ENCODE data around the gene CADPS2. TPM values are rescaled to one million over a fixed set of nuclear protein-coding genes. Genes with fewer than 3 reads are reported as not detected.

The CADPS2 gene
- total RNA-seq, 5 donors from 2014 or later (not counting 1 experiment from before 2014, with no cell fraction given), result 0.15 to 0.28 (median 0.16) TPM; not detected in 2

DNA sequence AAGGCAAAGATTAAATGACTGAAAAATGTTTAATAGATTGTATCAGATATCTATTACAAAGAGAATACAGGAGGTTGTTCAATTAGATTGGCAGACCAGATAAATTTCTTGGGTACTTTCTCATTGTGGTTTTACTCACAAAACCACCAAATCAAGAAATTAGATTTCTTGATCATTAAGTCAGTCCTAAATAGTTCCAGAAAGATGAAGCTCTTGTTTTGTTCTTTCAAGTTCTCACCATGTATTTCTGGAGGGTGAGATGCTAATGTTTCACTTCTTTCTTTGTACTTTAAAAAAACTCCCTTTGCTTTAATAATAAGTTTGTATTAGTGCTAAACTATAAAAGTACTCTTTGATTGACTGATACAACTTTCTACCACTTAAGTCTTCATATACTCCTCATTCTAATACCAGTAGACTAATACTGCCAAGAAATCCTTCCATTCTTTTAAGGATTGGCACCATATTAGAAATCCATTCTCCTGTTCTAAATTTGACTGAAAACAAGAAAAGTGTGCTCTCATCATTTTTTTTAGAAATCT, 256.8 kb downstream of the CADPS2 start:
- Mint-ChIP-seq H3K4me3 (no peak overlapping the region), H3K9me3 (peaks cover 0 to 18% (median 15%) of the 10 kb centered on the region in 3 donors), H3K36me3 (no peaks in the 10 kb centered on the region), H3K27ac (no peak overlapping the region), H3K27me3 (no peaks in the 10 kb centered on the region), H3K4me1 (no peaks in the 10 kb centered on the region)
- ChIA-PET POLR2A (no interaction called here), CTCF (no interaction called here)
- DNase-seq, result no peak
- H3K9me3 ChIP-seq, result no peaks in the 10 kb centered on the region
- no peaks in the 10 kb centered on the region for H3K27me3 ChIP-seq (replicated peaks in 1 of 2; ENCODE audit: control insufficient read depth in 2 of 2, extremely low read depth in 1 of 2, insufficient read depth in 2 of 2, low read length in 1 of 2)
- ATAC-seq (replicated peaks in 1 of 4), result no peak
- no peak overlapping the region for H3K27ac ChIP-seq (ENCODE audit: low read length)
- no peaks in the 10 kb centered on the region for H3K36me3 ChIP-seq (ENCODE audit: control insufficient read depth in 2 of 2, extremely low read depth in 1 of 2, insufficient read depth in 1 of 2, low read length in 1 of 2)
- H3K4me1 ChIP-seq (ENCODE audit: control insufficient read depth in 1 of 2, extremely low read depth in 1 of 2, insufficient read depth in 2 of 2, low read length in 2 of 2), result no peaks in the 10 kb centered on the region
- H3K4me3 ChIP-seq (ENCODE audit: control insufficient read depth in 1 of 2, extremely low read depth in 1 of 2, low read length in 1 of 2), result no peak overlapping the region

DNA sequence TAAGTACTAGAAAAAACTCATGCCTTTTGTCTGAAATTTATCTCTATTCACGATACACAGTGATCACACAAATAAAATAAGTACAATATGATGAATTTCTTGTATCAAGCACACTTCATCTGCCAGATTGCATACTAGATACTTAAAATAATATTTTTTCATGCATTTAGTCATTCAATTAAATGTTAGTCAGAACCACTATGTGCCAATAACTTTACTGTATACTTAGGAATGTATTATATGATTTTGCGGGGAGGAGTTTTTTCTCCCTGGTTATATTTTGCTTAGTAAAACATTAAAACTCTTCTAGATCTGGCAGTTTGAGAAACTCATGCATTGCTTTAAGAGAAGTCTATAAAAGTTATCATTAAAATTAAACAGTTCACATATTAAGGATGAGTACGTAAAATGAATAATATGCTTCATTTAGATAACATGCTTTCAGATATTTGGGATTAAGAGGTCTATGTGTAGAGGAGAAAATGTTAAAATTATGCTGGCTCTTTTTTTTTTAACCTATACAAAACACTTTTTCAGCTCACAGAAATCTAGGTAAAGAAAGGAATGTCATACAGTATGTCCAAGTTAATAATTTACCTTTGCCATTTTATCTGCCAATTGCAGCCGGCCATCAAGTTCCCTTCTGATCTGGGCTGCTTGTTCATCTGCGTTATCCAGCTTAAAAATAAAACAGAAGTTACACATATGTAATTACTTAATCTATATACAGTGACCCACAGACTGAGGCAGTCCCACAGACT, 257.4 kb downstream of the CADPS2 start:
- Mint-ChIP-seq H3K27ac (no peak overlapping the region), H3K27me3 (no peaks in the 10 kb centered on the region), H3K36me3 (no peaks in the 10 kb centered on the region), H3K4me1 (no peaks in the 10 kb centered on the region), H3K4me3 (no peak overlapping the region), H3K9me3 (peaks cover 0 to 17% (median 13%) of the 10 kb centered on the region in 3 donors)
- Histone ChIP-seq H3K4me3 (ENCODE audit: control insufficient read depth in 1 of 2, extremely low read depth in 1 of 2, low read length in 1 of 2) (no peak overlapping the region), H3K27me3 (replicated peaks in 1 of 2; ENCODE audit: control insufficient read depth in 2 of 2, extremely low read depth in 1 of 2, insufficient read depth in 2 of 2, low read length in 1 of 2) (no peaks in the 10 kb centered on the region), H3K27ac (ENCODE audit: low read length) (no peak overlapping the region), H3K9me3 (no peaks in the 10 kb centered on the region), H3K4me1 (ENCODE audit: control insufficient read depth in 1 of 2, extremely low read depth in 1 of 2, insufficient read depth in 2 of 2, low read length in 2 of 2) (no peaks in the 10 kb centered on the region), H3K36me3 (ENCODE audit: control insufficient read depth in 2 of 2, extremely low read depth in 1 of 2, insufficient read depth in 1 of 2, low read length in 1 of 2) (no peaks in the 10 kb centered on the region)
- POLR2A ChIA-PET, result no interaction called here
- WGBS (ENCODE audit: insufficient coverage), result no CpG with 5 or more reads among the region's 5 CpGs
- no peak for DNase-seq
- CTCF ChIA-PET, result no interaction called here
- ATAC-seq (replicated peaks in 1 of 4), result no peak

DNA sequence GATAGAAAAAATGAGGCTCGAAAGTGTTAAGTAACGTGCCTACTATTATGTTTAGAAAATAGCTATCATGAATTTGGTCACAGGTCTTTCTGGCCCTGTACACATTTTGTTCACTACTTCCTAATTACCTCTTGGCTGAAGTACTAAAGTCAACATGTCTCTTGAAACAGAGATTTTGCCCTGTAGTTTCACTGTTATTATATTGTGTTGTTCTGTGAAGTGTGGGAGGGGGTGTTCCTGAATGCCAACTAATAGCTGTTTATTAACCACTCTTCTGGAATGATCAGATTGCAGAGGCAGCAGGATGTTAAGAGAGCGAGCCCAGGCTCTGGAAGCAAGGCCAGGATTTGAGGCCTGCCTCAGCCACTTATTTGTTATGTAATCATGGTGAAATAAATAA, 259.5 kb downstream of the CADPS2 start:
- Histone ChIP-seq H3K9me3 (no peaks in the 10 kb centered on the region), H3K27ac (ENCODE audit: low read length) (no peak overlapping the region), H3K4me3 (ENCODE audit: control insufficient read depth in 1 of 2, extremely low read depth in 1 of 2, low read length in 1 of 2) (no peak overlapping the region), H3K27me3 (replicated peaks in 1 of 2; ENCODE audit: control insufficient read depth in 2 of 2, extremely low read depth in 1 of 2, insufficient read depth in 2 of 2, low read length in 1 of 2) (no peaks in the 10 kb centered on the region), H3K4me1 (ENCODE audit: control insufficient read depth in 1 of 2, extremely low read depth in 1 of 2, insufficient read depth in 2 of 2, low read length in 2 of 2) (no peaks in the 10 kb centered on the region), H3K36me3 (ENCODE audit: control insufficient read depth in 2 of 2, extremely low read depth in 1 of 2, insufficient read depth in 1 of 2, low read length in 1 of 2) (no peaks in the 10 kb centered on the region)
- no CpG with 5 or more reads among the region's 3 CpGs for WGBS (ENCODE audit: insufficient coverage)
- Mint-ChIP-seq H3K27me3 (no peaks in the 10 kb centered on the region), H3K9me3 (peaks cover 0 to 8% (median 5%) of the 10 kb centered on the region in 3 donors), H3K4me3 (no peak overlapping the region), H3K4me1 (no peaks in the 10 kb centered on the region), H3K36me3 (no peaks in the 10 kb centered on the region), H3K27ac (no peak overlapping the region)
- ATAC-seq (replicated peaks in 1 of 4) (no peak), DNase-seq (no peak)
- ChIA-PET POLR2A (no interaction called here), CTCF (no interaction called here)

DNA sequence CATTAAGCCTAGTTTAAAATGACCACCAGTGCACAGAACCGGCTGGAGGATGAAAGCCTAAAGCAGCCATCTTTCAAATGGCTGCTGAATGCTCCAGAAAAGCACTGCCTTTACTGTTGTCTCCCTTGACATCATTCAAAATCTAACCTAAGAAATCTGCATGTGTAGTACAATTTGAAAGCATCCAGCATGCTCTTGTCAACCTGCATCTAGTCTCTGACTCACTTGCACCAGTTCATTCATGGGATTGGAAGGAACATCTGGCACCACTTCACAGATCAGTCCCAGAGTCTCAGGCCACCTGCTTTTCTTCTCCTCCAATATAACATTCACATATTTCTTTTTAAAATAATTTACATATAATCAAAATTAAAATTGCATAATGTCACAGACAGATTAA, 263.6 kb downstream of the CADPS2 start:
- POLR2A ChIA-PET, result no interaction called here
- Mint-ChIP-seq H3K36me3 (no peaks in the 10 kb centered on the region), H3K27me3 (no peaks in the 10 kb centered on the region), H3K4me1 (no peaks in the 10 kb centered on the region), H3K27ac (no peak overlapping the region), H3K9me3 (peaks cover 0 to 5% (median 5%) of the 10 kb centered on the region in 3 donors), H3K4me3 (no peak overlapping the region)
- DNase-seq, result no peak
- Histone ChIP-seq H3K4me1 (ENCODE audit: control insufficient read depth in 1 of 2, extremely low read depth in 1 of 2, insufficient read depth in 2 of 2, low read length in 2 of 2) (no peaks in the 10 kb centered on the region), H3K27ac (ENCODE audit: low read length) (no peak overlapping the region), H3K27me3 (replicated peaks in 1 of 2; ENCODE audit: control insufficient read depth in 2 of 2, extremely low read depth in 1 of 2, insufficient read depth in 2 of 2, low read length in 1 of 2) (no peaks in the 10 kb centered on the region), H3K36me3 (ENCODE audit: control insufficient read depth in 2 of 2, extremely low read depth in 1 of 2, insufficient read depth in 1 of 2, low read length in 1 of 2) (no peaks in the 10 kb centered on the region), H3K4me3 (ENCODE audit: control insufficient read depth in 1 of 2, extremely low read depth in 1 of 2, low read length in 1 of 2) (no peak overlapping the region), H3K9me3 (no peaks in the 10 kb centered on the region)
- CTCF ChIA-PET, result interaction anchor here in 1 of 2 donors (0.7 kb wide), 1 partner anchor 12 kb away, joined by 3 read pairs; no protein-coding TSS in a partner anchor
- no peak for ATAC-seq (replicated peaks in 1 of 4)
- WGBS (ENCODE audit: insufficient coverage), result no CpG with 5 or more reads among the region's 1 CpG

DNA sequence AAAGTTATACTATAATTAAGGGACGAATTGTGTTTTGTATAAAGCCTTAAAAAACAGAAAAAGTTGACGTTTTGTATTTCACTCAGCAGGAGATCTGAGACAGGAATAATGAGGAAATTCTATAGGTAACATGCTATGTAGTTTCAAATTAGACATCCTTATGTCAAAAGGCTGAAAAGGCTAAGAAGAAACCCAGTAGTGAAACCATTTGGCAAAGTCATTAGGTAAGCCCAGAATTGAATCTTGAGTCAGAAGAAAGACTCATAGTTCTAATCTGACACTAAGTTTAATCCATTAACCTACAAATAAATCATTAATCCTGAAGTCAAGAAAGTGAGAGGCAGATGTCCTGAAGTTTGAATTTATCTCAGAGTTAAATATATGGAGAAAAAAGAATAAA, 266.6 kb downstream of the CADPS2 start:
- no peak for ATAC-seq (replicated peaks in 1 of 4)
- DNase-seq, result no peak
- no peaks in the 10 kb centered on the region for H3K36me3 Mint-ChIP-seq
- no peaks in the 10 kb centered on the region for H3K4me1 ChIP-seq (ENCODE audit: control insufficient read depth in 1 of 2, extremely low read depth in 1 of 2, insufficient read depth in 2 of 2, low read length in 2 of 2)
- H3K4me3 ChIP-seq (ENCODE audit: control insufficient read depth in 1 of 2, extremely low read depth in 1 of 2, low read length in 1 of 2), result no peak overlapping the region
- no peaks in the 10 kb centered on the region for H3K27me3 Mint-ChIP-seq
- ChIA-PET POLR2A (no interaction called here), CTCF (no interaction called here)
- H3K27me3 ChIP-seq (replicated peaks in 1 of 2; ENCODE audit: control insufficient read depth in 2 of 2, extremely low read depth in 1 of 2, insufficient read depth in 2 of 2, low read length in 1 of 2), result no peaks in the 10 kb centered on the region
- no peak overlapping the region for H3K27ac Mint-ChIP-seq
- H3K9me3 Mint-ChIP-seq, result peaks cover 0 to 4% (median 2%) of the 10 kb centered on the region in 3 donors
- H3K27ac ChIP-seq (ENCODE audit: low read length), result no peak overlapping the region
- no peaks in the 10 kb centered on the region for H3K4me1 Mint-ChIP-seq
- H3K36me3 ChIP-seq (ENCODE audit: control insufficient read depth in 2 of 2, extremely low read depth in 1 of 2, insufficient read depth in 1 of 2, low read length in 1 of 2), result no peaks in the 10 kb centered on the region
- no peak overlapping the region for H3K4me3 Mint-ChIP-seq
- H3K9me3 ChIP-seq, result no peaks in the 10 kb centered on the region
- no CpG with 5 or more reads among the region's 2 CpGs for WGBS (ENCODE audit: insufficient coverage)

DNA sequence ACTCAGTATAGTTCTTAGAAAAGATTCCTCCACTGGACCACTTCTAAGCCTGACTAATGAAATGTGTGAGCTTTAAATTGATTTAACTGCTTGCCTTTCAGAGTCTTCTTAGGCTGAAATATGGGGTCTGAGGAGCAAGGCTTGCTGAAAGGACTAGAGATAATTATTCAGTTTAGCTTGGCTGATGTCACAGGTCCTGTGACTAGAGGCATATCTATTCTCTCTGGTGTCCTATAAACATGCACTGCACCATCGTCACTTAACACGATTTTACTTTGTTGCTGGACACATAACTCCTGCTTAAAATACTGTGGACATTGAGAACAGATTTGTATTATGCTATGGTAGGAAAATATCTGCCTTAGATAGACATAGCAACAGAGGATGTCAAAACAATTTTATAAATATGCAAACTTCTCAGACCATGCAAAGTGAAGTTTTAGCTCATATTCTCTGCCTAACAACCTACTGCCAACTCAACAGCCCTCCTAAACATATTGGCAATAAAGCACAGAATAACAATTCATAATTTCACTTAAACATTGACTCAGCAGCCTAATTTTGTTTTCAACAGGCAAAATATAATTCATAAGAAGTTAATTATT, 267.6 kb downstream of the CADPS2 start:
- no peak for ATAC-seq (replicated peaks in 1 of 4)
- WGBS (ENCODE audit: insufficient coverage), result no CpG with 5 or more reads among the region's 2 CpGs

More for the DNA sequence above, 267.6 kb downstream of the CADPS2 start:
- H3K27me3 ChIP-seq (replicated peaks in 1 of 2; ENCODE audit: control insufficient read depth in 2 of 2, extremely low read depth in 1 of 2, insufficient read depth in 2 of 2, low read length in 1 of 2), result no peaks in the 10 kb centered on the region
- H3K9me3 Mint-ChIP-seq, result peaks cover 0 to 2% (median 0%) of the 10 kb centered on the region in 3 donors
- H3K4me1 ChIP-seq (ENCODE audit: control insufficient read depth in 1 of 2, extremely low read depth in 1 of 2, insufficient read depth in 2 of 2, low read length in 2 of 2), result no peaks in the 10 kb centered on the region
- no peak overlapping the region for H3K4me3 ChIP-seq (ENCODE audit: control insufficient read depth in 1 of 2, extremely low read depth in 1 of 2, low read length in 1 of 2)
- POLR2A ChIA-PET, result no interaction called here
- H3K27ac ChIP-seq (ENCODE audit: low read length), result no peak overlapping the region
- no peak overlapping the region for H3K27ac Mint-ChIP-seq
- H3K9me3 ChIP-seq, result no peaks in the 10 kb centered on the region
- H3K36me3 Mint-ChIP-seq, result no peaks in the 10 kb centered on the region
- no peaks in the 10 kb centered on the region for H3K36me3 ChIP-seq (ENCODE audit: control insufficient read depth in 2 of 2, extremely low read depth in 1 of 2, insufficient read depth in 1 of 2, low read length in 1 of 2)
- CTCF ChIA-PET, result interaction anchor here in 1 of 2 donors (0.6 kb wide), 1 partner anchor 659 kb away, joined by 5 read pairs; no protein-coding TSS in a partner anchor
- DNase-seq, result no peak
- no peaks in the 10 kb centered on the region for H3K27me3 Mint-ChIP-seq
- no peaks in the 10 kb centered on the region for H3K4me1 Mint-ChIP-seq
- no peak overlapping the region for H3K4me3 Mint-ChIP-seq

All from T-cell (primary cell).